Mucosa of gallbladder (tissue), 1 donor: ENCODE data around the gene EXOSC7. TPM values are rescaled to one million over a fixed set of nuclear protein-coding genes. Genes with fewer than 3 reads are reported as not detected.
"Not testable (repeated sequence)": the region's sequence is repeated elsewhere in the genome, so short reads cannot be mapped to it uniquely, and the experiment has no call there.

Source experiments
- DNase-seq: peaks from one replicate; pipeline ENCODE4 v3.0.0-alpha.2; 2020; ENCODE audit warnings: low spot score
- total RNA-seq: library from RNA; stranded (reverse); gene quantifications from one replicate; pipeline ENCODE4 v1.2.1, GENCODE V29; 2021
- donor health status: DM: no; HTN: no; CAD: no.

EXOSC7 gene
- total RNA-seq, 1 donor from 2014 or later: 24.7 TPM

- DNase-seq: no peak
Observed at GRCh38 chr3:44962621-44963393, 13.2 kb upstream of the EXOSC7 start.

- DNase-seq: no peak
Observed at GRCh38 chr3:44963571-44964325, 12.3 kb upstream of the EXOSC7 start.

- DNase-seq: no peak
Observed at GRCh38 chr3:44965165-44965564, 10.9 kb upstream of the EXOSC7 start.

- peak; percentile 24 for DNase-seq
Observed at GRCh38 chr3:44966795-44967278, 9.2 kb upstream of the EXOSC7 start.

- no peak for DNase-seq
Observed at GRCh38 chr3:44968447-44968858, 7.6 kb upstream of the EXOSC7 start.

- no peak for DNase-seq
Observed at GRCh38 chr3:44969154-44969827, 6.8 kb upstream of the EXOSC7 start.

GRCh38 chr3:44969828-44970179, 6.2 kb upstream of the EXOSC7 start:
- DNase-seq: no peak

- no peak for DNase-seq
Observed at GRCh38 chr3:44970926-44971490, 5.0 kb upstream of the EXOSC7 start.

- no peak for DNase-seq
Observed at GRCh38 chr3:44974416-44974815, 1.6 kb upstream of the EXOSC7 start.

GRCh38 chr3:44981220-44981619, 5.2 kb downstream of the EXOSC7 start:
- no peak for DNase-seq

GRCh38 chr3:44981751-44982150, 5.7 kb downstream of the EXOSC7 start:
- DNase-seq: no peak

GRCh38 chr3:44982817-44983216, 6.8 kb downstream of the EXOSC7 start:
- no peak for DNase-seq

- DNase-seq: no peak
Observed at GRCh38 chr3:44983484-44983941, 7.5 kb downstream of the EXOSC7 start.

GRCh38 chr3:44984335-44984734, 8.3 kb downstream of the EXOSC7 start:
- DNase-seq: no peak

GRCh38 chr3:44986330-44986729, 10.3 kb downstream of the EXOSC7 start:
- not testable (repeated sequence) for DNase-seq

GRCh38 chr3:44987332-44987731, 11.3 kb downstream of the EXOSC7 start:
- DNase-seq: no peak

GRCh38 chr3:44988073-44988472, 12.0 kb downstream of the EXOSC7 start:
- no peak for DNase-seq

- DNase-seq: no peak
Observed at GRCh38 chr3:44989141-44989540, 13.1 kb downstream of the EXOSC7 start.

GRCh38 chr3:44989636-44990373, 13.8 kb downstream of the EXOSC7 start:
- DNase-seq: no peak

GRCh38 chr3:44991326-44991725, 15.3 kb downstream of the EXOSC7 start:
- DNase-seq: no peak
